BE2C (cell line): ENCODE measurements around the gene SPTBN1.
"Not testable (repeated sequence)": the region's sequence is repeated elsewhere in the genome, so short reads cannot be mapped to it uniquely, and the experiment has no call there.

Experiments
- DNase-seq: peaks from one replicate; pipeline ENCODE4 v3.0.0-alpha.2; 2020
- H3K27me3 ChIP-seq: fragments of 250-450 bp; sonication (Bioruptor Pico); 2 replicates; pipeline ENCODE4 v1.5.1; 2020; ENCODE audit warnings: mild to moderate bottlenecking
- H3K36me3 ChIP-seq: fragments of 250-450 bp; sonication (Bioruptor Pico); 2 replicates; pipeline ENCODE4 v1.5.1; 2020; ENCODE audit warnings: mild to moderate bottlenecking
- H3K4me1 ChIP-seq: fragments of 250-450 bp; sonication (Bioruptor Pico); 2 replicates; pipeline ENCODE4 v1.5.1; 2020
- H3K4me3 ChIP-seq: 2 replicates; pipeline ENCODE4 v1.5.1; 2011; ENCODE audit warnings: low read depth, low read length
- H3K9me3 ChIP-seq: fragments of 250-450 bp; sonication (Bioruptor Pico); 2 replicates; pipeline ENCODE4 v1.5.1; 2020
- CTCF ChIP-seq: IDR thresholded peaks from 2 replicates; pipeline ENCODE4 v1.5.1; 2012; ENCODE audit warnings: mild to moderate bottlenecking, low read depth, low read length

Gene SPTBN1

GRCh38 chr2:54508541-54508940, 52.4 kb downstream of the SPTBN1 start:
- TF ChIP-seq CTCF = no peak

GRCh38 chr2:54509043-54509442, 52.9 kb downstream of the SPTBN1 start:
- H3K4me1 ChIP-seq, H3K27me3 ChIP-seq, H3K36me3 ChIP-seq, H3K9me3 ChIP-seq, DNase-seq, H3K4me3 ChIP-seq: not testable (repeated sequence)

More at GRCh38 chr2:54508541-54508940, 52.4 kb downstream of the SPTBN1 start:
- no peaks in the 10 kb centered on the region for H3K27me3 ChIP-seq
- H3K9me3 ChIP-seq = no peaks in the 10 kb centered on the region
- no peaks in the 10 kb centered on the region for H3K4me1 ChIP-seq
- H3K4me3 ChIP-seq = no peak overlapping the region
- DNase-seq = no peak
- no peaks in the 10 kb centered on the region for H3K36me3 ChIP-seq

- no peak for TF ChIP-seq CTCF
- no peaks in the 10 kb centered on the region for H3K36me3 ChIP-seq
- H3K4me1 ChIP-seq = no peaks in the 10 kb centered on the region
- H3K4me3 ChIP-seq = no peak overlapping the region
- H3K27me3 ChIP-seq = no peaks in the 10 kb centered on the region
- no peaks in the 10 kb centered on the region for H3K9me3 ChIP-seq
- DNase-seq = no peak
Observed at GRCh38 chr2:54510916-54511315, 54.8 kb downstream of the SPTBN1 start.

- H3K9me3 ChIP-seq = no peaks in the 10 kb centered on the region
- no peaks in the 10 kb centered on the region for H3K27me3 ChIP-seq
- no peaks in the 10 kb centered on the region for H3K36me3 ChIP-seq
- H3K4me3 ChIP-seq = no peak overlapping the region
- no peak for TF ChIP-seq CTCF
- no peaks in the 10 kb centered on the region for H3K4me1 ChIP-seq
- DNase-seq = no peak
Observed at GRCh38 chr2:54512183-54512582, 56.1 kb downstream of the SPTBN1 start.

GRCh38 chr2:54512663-54513362, 56.7 kb downstream of the SPTBN1 start:
- no peaks in the 10 kb centered on the region for H3K27me3 ChIP-seq
- no peak for TF ChIP-seq CTCF
- DNase-seq = no peak
- no peaks in the 10 kb centered on the region for H3K36me3 ChIP-seq
- H3K4me1 ChIP-seq = no peaks in the 10 kb centered on the region
- no peaks in the 10 kb centered on the region for H3K9me3 ChIP-seq
- no peak overlapping the region for H3K4me3 ChIP-seq

- DNase-seq = no peak
- H3K4me3 ChIP-seq = no peak overlapping the region
- H3K27me3 ChIP-seq = no peaks in the 10 kb centered on the region
- no peak for TF ChIP-seq CTCF
- H3K4me1 ChIP-seq = no peaks in the 10 kb centered on the region
- H3K36me3 ChIP-seq = no peaks in the 10 kb centered on the region
- no peaks in the 10 kb centered on the region for H3K9me3 ChIP-seq
Observed at GRCh38 chr2:54513363-54513715, 57.2 kb downstream of the SPTBN1 start.
